GM19467 (cell line): ENCODE measurements around the gene DOK6.
"Not testable (repeated sequence)": the region's sequence is repeated elsewhere in the genome, so short reads cannot be mapped to it uniquely, and the experiment has no call there.

Source experiments
- ATAC-seq: cut with Tn5 transposase; IDR thresholded peaks from one replicate; pipeline ENCODE4 v1.9.1; 2021; ENCODE audit warnings: mild to moderate bottlenecking, moderate library complexity; ENCODE audit not compliant: unreplicated experiment

Gene DOK6

GRCh38 chr18:69789794-69790193 lies 389.1 kb downstream of the DOK6 start:
- ATAC-seq = no peak

DNA sequence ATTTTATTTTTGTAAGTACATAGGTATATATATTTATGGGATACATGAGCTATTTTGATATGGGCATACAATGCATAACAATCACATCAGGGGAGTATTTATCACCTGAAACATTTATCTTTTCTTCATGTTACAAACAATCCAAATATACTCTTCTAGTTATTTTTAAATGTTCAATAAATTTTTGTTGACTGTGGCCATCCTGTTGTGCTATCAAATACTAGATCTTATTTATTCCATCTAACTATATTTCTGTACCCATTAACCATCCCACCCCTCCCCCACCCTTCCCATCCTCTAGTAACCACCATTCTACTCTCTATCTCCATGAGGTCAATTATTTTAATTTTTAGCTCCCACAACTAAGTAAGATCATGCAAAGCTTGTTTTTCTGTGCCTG lies 390.0 kb downstream of the DOK6 start:
- no peak for ATAC-seq

DNA sequence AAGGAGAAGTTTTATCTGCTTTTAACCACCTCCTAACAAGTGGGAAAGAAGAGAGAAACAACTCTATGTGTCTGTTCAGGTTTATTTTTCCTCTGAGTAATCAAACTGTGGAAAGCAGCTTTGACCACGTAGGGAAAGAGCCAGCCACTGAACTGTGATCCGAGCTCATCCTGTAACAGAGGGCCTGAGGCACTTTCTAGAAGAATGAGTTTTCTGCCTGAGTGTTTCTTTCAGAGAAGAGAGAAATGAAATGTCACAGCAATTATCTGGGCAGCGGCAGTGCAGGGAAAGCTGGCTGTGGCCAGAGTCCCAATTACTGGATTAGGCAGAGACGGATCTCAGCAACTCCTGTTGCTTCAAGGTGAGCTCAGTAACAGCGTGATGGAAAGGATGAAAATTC lies 395.1 kb downstream of the DOK6 start:
- ATAC-seq = no peak

DNA sequence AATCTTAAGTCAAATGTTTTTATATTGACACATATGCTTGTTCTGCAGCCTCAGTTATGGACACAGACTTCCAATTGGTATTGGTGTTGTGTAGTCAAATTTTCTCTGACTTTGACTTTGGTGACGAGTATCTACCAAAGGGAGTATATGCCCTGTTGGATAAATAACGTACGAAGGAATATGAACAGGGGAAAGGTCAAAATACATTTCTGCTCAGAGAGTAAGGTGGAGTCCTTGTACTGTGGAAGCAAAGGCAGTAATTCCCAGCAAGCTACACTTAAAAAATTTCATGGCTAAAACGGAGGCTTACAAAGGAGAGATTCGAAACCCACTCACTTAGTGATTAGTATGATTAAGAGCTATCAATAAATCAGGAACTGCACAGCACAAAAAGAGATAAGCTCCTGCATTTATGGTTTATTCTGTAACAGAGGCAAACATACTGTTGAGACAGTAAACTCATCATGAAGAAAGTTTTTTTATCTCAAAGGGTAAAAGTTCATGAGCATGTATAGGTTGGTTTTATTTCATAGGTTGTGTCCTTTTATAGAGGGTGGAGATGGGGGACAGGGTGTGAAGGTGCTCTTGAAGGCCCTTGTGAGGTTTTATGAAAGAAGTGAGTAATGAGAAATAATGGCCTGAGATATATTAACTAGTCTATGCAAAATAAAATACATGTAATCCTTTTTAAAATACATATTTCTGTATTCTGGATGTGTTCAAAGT lies 404.3 kb downstream of the DOK6 start:
- no peak for ATAC-seq

DNA sequence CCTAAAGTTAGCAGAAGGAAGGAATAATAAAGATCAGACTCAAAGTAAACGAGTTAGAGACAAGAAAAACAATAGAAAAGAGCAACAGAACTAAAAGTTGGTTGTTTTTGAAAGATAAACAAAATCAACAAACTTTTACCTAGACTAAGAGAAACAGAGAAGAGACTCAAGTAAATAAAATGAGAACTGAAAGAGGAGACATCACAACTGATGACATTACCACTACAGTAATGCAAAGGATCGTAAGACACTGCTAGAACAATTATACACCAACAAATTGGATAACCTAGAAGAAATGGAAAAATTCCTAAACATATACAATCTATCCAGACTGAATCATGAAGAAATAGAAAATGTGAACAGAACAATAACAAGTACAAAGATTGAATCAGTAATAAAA lies 407.7 kb downstream of the DOK6 start:
- no peak for ATAC-seq

- ATAC-seq = no peak
These were observed 412.9 kb downstream of the DOK6 start for GRCh38 chr18:69813559-69813958.

DNA sequence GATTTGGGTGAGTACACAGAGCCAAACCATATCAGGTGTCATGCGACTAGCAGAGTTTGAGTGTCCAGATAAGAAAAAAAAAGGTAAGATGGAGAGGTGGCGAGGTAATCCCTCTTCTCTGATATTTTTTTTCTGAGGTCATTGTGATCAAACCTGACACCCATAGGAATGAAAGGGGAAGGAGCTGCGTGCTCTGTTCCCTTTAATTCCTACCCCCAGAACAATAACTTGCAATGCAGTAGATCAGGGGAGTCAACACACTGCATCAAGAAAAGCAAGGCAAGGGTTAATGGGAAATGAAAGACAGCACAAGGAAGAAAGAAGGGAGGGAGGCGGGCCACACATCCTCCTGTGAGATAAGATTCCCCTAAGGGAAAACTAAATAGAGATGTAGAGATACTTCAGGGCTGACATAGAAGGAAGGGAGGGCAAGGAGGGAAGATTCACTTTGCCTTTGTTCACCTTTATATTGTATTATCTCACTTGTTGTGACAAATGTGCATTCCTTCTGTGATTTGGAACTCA lies 414.2 kb downstream of the DOK6 start:
- no peak for ATAC-seq

DNA sequence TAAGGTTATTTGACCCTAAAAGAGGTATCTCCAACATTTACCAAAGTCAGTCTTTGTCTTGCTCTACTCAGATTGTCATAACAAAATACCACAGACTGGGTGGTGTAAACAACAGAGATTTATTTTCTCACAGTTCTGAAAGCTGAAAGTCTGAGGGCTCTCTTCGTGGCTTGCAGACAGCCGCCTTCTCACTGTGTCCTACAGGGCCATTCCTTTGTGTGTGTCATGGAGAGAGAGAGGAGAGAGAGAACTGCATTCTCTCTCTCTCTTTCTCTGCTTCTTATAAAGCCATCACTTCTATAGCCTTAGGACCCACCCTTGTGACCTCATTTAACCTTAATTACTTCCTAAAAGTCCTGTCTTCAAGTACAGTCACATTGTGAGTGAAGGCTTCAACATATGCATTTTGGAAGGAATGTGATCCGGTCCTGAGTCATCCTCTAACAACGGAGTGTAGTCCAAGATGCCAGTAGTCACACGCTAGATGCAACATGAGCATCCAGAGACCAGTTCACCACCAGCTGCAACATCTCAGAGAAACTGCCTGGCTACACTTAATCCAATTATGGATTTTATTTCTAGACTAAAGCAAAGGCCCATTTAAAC lies 416.8 kb downstream of the DOK6 start:
- no peak for ATAC-seq

DNA sequence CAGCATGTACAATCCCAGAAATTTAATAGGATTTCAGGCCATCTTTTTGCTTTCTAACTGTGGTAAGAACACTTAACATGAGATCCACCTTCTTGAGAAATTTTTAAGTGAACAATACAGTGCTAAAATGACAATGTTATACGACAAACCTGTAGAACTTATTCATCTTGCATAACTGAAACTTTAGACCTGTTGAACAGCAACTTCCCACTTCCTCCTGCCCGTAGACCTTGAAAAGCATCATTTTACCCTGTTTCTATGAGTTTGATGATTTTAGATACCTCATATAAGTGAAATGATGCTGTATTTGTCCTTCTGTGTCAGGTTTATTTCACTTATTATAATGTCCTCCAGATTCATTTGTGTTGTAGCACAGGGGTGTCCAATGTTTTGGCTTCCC lies 418.8 kb downstream of the DOK6 start:
- ATAC-seq = no peak

DNA sequence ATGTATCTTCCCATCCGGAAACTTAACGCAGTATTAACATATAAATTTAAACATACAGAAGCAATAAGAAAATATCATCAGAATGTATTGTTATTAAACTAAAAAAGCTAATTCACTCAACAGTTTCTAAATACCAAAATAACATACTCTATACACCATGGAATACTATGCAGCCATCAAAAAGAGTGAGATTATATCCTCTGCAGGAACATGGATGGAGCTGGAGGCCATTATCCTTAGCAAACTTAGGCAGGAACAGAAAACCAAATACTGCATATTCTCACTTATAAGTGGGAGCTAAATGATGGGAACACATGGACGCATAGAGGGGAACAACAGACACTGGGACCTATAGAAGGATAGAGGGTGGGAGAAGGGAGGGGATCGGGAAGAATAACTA lies 419.9 kb downstream of the DOK6 start:
- ATAC-seq = no peak

DNA sequence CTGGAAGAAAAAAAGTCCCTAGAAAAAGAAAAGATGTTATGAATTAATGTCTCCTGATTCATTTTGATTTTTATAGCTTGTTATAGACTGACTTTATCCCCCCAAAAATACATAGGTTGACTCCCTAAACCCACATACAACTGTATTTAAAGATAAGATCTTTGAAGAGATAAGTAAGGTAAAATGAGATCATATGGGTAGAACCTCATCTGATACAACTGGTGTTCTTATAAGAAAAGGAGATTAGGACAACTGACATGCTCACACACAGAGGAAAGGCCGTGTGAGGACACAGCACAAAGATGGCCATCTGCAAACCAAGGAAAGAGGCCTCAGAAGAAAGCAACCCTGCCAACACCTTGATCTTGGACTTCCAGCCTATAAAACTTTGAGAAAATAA lies 429.5 kb downstream of the DOK6 start:
- no peak for ATAC-seq

DNA sequence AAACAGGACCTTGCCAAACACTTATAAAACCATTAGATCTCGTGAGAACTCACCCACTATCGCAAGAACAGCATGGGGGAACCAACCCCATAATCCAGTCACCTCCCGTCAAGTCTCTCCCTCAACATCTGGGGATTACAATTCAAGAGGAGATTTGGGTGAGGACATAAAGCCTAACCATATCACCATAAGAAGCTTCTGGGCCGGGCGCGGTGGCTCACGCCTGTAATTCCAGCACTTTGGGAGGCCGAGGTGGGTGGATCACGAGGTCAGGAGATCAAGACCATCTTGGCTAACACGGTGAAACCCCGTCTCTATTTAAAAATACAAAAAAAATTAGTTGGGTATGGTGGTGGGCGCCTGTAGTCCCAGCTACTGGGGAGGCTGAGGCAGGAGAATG lies 434.3 kb downstream of the DOK6 start:
- ATAC-seq = not testable (repeated sequence)

DNA sequence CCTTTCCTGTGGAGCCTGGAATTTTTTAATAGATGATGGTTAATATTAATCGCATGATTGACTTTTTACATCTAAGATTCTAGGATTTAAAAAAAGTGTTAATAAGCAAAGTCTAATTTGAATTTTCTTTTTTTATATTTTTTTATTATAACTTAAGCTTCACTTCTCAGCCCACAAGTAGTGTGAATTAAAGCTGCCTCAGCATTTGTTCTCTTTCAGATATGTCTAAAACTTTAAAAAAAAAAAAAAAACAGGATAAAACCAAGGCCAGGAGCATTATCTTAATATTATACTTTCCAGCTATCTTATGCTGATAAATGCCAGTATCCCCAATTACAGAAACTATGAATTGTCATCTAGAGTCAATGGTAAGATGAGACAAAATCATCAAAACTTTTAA lies 437.3 kb downstream of the DOK6 start:
- ATAC-seq = no peak

DNA sequence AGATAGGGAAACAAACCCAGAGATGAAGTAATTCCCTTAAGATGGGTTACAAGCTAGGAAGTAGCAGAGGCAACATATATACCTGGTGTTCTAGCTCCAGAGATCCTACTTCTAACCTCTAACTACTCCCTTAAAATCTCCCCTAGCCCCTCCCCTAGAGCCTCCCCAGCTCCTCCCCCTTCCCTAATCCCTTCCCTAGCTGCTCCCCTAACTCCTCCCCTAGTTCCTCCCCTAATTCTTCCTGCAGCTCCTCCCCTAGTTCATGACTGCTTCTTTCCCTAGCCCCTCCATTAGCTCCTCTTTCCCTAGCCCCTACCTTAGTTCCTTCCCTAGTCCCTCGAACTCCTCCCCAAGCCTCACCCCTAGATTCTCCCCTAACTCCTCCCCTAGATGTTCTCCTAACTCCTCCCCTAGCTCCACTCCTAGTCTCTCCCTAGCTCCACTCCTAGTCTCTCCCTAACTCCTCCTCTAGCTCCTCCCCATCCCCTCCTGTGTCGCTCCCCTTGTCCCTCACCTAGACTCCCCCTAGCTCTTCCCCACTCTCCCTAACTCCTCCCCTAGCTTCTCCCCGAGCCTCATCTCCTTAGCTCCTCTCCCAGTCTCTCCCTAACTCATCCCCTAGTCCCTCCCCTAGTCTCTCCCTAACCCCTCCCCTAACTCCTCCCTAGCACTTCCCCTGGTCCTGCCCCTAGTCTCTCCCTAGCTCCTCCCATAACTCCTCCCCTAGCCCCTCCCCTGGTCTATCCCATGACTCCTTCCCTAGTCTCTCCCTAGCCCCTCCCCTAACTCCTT lies 438.1 kb downstream of the DOK6 start:
- no peak for ATAC-seq

GRCh38 chr18:69839497-69839896 lies 438.8 kb downstream of the DOK6 start:
- ATAC-seq = no peak

DNA sequence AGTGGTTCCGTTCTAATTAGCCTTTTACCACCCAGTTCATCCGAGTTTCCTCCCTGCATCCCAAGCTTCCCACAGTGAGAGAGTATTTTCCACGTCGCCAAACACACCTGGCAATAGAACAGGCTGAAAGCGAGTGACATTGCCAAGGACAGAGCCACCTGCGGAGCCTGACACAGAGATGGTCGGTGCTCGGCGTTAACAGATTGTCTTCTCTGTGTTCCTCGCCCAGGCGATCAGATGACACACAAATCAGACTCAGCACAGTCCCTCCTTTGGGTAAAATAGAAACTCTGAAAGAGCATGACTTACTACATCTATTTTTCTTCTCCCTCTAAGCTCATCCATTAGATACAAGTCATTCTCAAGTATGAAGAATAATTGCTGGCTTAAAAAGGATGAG lies 439.3 kb downstream of the DOK6 start:
- no peak for ATAC-seq

DNA sequence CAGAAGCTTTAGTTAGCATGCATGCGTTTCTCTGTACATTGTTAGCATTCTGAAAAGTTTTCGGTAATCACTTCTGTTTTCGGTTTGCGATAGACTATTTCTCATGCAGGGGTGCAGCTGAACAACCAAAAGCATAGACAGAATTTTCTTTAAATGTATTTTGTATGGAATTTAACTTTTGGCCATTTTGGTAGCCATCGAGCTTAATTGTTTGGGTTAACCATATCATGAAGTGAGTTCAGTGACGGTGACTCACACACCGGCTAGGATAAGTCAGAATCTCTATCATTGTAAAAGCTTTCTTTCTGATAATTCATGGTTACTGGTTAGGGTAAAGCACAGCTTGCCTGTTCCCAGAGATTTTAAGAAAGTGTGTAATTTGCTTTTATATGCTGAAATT lies 439.8 kb downstream of the DOK6 start:
- ATAC-seq = no peak

- no peak for ATAC-seq
These were observed 440.4 kb downstream of the DOK6 start for GRCh38 chr18:69841117-69841516.

- no peak for ATAC-seq
These were observed 442.3 kb downstream of the DOK6 start for GRCh38 chr18:69843015-69843414.

DNA sequence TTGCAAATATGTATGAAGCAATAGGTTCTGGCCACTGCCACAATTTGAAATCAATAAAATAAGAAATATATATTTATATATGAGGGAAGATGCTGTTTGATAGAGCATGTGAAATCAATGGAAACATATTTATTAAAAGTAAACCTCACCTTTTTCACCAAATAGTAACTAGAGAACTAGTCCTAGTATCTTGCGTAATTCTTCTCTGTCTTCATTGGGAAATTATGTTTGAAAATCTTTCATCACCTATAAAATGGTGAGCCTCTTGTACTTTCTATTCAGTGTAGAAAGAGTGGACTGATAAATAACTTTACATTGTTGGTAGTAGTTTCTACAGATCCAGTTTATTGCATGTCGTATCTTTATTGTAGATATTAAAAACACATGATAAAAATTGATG lies 444.0 kb downstream of the DOK6 start:
- no peak for ATAC-seq

- ATAC-seq = no peak
These were observed 445.2 kb downstream of the DOK6 start for GRCh38 chr18:69845593-69846506.
